Mononuclear cell (primary cell): ENCODE data around the gene RPS6KA5. TPM values are rescaled to one million over a fixed set of nuclear protein-coding genes. Genes with fewer than 3 reads are reported as not detected.
A peak's percentile ranks its signal among the peaks of the same experiment; 100 is the strongest.

Experiments
- H3K27me3 ChIP-seq: 2 replicates; pipeline ENCODE4 v1.6.0; 2011; ENCODE audit warnings: low read length, control low read depth; ENCODE audit not compliant: insufficient read depth
- H3K4me1 ChIP-seq: 2 replicates; pipeline ENCODE4 v1.5.1; 2011; ENCODE audit warnings: mild to moderate bottlenecking, low read length, control low read depth; ENCODE audit not compliant: insufficient read depth
- H3K4me3 ChIP-seq: 2 replicates; pipeline ENCODE4 v1.5.1; 2011; ENCODE audit warnings: mild to moderate bottlenecking, low read length, moderate library complexity
- H3K9me3 ChIP-seq: 2 replicates; pipeline ENCODE4 v1.5.1; 2011; ENCODE audit warnings: low read depth, mild to moderate bottlenecking, control low read depth, low read length
- total RNA-seq: library from RNA; depleted of rRNA; stranded (reverse); fragments of >200 nt; gene quantifications from one replicate; pipeline ENCODE4 v1.2.3, GENCODE V29; 2012

The RPS6KA5 gene
- total RNA-seq, 1 donor = 12.5 TPM

DNA sequence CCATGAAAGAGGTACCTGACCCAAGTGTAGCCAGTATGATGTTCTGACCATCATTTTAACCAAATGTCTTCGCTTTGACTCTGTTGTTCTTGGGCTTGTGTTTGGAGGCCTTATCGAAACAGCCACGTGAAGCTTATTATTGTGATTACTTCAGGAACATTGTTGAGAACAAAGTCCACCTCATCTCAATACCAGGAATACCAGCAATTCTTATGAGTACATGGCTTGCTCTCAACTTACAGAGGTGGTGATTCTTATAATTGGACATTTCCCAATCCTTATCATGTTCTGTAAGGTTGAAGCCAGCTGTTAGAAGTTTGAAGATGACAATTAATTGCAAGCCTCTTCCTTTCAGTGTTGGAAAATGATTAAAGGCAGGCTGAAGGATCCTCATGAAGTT is 21.8 kb upstream of the RPS6KA5 start:
- no peaks in the 10 kb centered on the region for H3K9me3 ChIP-seq
- H3K4me1 ChIP-seq = peaks cover 16% of the 10 kb centered on the region
- H3K4me3 ChIP-seq = no peak overlapping the region
- no peaks in the 10 kb centered on the region for H3K27me3 ChIP-seq

DNA sequence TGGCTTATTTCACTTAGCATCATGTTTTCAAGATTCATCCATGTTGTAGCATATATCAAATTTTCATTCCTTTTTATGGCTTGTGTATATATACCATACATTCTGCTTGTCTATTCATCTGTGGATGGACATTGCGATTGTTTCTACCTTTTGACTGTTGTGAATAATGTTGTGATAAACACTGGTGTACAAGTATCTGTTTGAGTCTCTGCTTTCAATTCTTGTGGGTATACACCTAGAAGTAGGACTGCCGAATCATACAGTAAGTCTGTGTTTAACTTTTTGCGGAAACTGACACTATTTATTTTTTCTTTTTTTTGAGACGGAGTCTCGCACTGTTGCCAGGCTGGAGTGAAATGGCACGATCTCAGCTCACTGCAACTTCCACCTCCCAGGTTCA is 19.6 kb upstream of the RPS6KA5 start:
- peaks cover 12% of the 10 kb centered on the region for H3K4me1 ChIP-seq
- H3K9me3 ChIP-seq = no peaks in the 10 kb centered on the region
- H3K27me3 ChIP-seq = no peaks in the 10 kb centered on the region
- no peak overlapping the region for H3K4me3 ChIP-seq

DNA sequence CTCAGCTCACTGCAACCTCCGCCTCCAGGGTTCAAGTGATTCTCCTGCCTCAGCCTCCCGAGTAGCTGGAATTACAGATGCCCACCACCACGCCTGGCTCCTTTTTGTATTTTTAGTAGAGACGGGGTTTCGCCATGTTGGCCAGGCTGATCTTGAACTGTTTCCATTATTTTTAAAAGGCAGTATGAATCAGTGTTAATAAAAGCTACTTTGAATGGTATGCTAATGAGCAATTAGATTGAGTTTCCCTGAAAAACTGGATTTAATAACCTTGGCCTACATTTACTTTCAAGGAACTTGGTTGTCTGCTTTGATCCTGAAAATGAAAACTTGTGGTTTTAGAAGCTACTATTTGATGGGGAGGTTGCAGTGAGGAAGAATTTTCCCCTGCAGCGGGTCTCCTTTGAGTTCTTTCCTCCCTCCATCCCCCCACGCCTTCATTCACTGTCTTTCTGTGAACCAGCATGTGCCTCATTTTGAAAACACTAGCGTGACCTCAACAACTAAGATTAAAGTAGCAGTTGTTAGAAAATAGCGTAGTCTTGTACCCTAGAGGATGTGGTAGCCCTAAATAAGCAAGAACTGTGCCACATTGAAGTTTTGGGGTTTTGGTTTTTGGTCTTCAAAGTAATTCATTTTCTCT is 17.8 kb upstream of the RPS6KA5 start:
- Histone ChIP-seq H3K4me1 (peaks cover 12% of the 10 kb centered on the region), H3K4me3 (no peak overlapping the region), H3K9me3 (no peaks in the 10 kb centered on the region), H3K27me3 (no peaks in the 10 kb centered on the region)

DNA sequence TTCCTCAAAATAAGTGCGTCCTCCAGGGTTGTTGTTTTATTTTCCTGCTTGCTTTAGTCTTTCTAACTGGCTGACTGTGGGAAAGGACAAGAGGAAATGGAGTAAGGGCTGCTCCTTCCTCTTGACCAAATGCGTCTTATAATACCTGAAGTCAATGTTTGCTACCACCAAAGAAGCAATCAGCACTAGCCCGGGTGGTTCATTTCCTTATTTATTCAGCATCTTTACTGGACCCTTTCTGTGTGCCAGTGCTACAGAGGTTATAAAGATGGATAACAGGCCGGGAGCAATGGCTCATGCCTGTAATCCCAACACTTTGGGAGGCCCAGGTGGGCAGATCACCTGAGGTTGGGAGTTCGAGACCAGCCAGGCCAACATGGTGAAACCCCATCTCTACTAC is 15.1 kb upstream of the RPS6KA5 start:
- H3K4me1 ChIP-seq = peaks cover 12% of the 10 kb centered on the region
- H3K9me3 ChIP-seq = no peaks in the 10 kb centered on the region
- no peaks in the 10 kb centered on the region for H3K27me3 ChIP-seq
- no peak overlapping the region for H3K4me3 ChIP-seq

DNA sequence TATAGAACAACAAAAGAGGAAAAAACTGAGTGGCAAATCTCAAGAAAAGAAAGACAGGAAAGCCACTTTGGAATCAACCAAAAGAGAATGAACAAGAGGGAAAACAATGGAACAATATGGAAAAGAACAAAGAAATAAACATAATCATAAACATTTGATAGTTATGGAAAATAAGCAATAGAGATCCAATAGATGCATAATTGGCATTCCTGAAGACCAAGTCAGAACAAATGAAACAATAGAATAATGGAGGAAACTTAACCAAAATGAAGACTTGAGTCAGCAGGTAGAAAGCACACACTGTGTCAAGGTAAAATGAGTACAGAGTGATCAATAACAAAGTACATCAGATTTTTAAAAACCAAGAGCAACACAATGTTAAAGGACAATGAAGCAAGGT is 10.1 kb upstream of the RPS6KA5 start:
- H3K9me3 ChIP-seq = no peaks in the 10 kb centered on the region
- peaks cover 36% of the 10 kb centered on the region for H3K4me1 ChIP-seq
- H3K4me3 ChIP-seq = no peak overlapping the region
- no peaks in the 10 kb centered on the region for H3K27me3 ChIP-seq

DNA sequence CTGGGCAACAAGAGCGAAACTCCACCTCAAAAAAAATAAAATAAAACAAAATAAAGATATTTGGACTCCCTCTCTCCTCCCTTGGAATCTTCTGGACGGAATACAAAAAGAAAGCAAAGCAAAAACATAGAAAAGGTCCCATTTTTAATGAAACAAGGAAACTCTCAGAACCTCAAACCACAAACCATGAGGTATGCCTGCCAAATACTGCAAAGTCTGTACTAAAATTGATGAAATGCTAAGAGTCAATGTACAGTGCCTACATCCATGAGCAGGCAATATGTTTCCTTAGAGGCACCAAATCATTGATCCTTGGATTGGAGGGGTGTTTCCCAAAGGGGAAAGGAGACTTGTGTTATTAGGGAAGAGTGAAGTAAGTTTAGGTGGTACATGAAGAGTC is 8.2 kb upstream of the RPS6KA5 start:
- Histone ChIP-seq H3K27me3 (no peaks in the 10 kb centered on the region), H3K9me3 (no peaks in the 10 kb centered on the region), H3K4me1 (peaks cover 49% of the 10 kb centered on the region), H3K4me3 (no peak overlapping the region)

DNA sequence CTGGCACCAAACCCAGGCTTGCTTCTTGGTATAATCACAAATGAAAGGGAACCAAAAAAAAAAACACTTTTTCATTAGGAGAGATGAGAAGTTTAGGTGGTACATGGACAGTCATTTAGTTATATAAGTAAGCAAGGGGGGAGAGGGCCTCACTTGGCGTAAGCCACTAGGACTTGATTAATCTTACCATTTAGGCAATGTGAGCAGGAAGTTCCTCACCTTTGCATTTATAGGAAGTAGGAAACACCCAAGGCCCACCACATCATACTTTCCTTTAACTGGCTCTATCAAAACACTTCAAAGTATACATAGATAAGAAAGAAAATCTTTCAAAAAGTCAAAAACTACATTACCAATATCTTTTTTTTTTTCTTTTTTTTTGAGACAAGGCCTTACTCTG is 6.7 kb upstream of the RPS6KA5 start:
- peaks cover 63% of the 10 kb centered on the region for H3K4me1 ChIP-seq
- no peak overlapping the region for H3K4me3 ChIP-seq
- no peaks in the 10 kb centered on the region for H3K27me3 ChIP-seq
- H3K9me3 ChIP-seq = no peaks in the 10 kb centered on the region

DNA sequence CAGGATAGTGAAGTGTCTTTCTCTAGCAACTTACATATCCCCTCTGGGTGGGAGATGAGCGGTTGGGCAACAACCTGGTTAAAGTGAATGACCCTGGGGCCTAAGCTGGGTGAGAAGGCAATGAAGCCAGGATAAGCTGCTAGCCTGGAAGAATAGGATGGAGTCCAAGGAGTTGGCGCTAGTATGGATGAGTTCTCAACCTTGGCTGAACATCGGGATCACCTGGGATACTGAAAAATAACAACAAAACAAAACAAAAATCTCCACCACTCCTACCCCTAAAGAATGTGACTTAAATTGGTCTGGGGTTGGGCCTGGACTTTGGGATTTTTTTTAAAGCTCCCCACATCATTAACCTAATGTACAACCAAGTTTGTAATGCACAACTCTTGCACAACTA is 4.8 kb upstream of the RPS6KA5 start:
- Histone ChIP-seq H3K9me3 (no peaks in the 10 kb centered on the region), H3K4me1 (peaks cover 74% of the 10 kb centered on the region)

DNA sequence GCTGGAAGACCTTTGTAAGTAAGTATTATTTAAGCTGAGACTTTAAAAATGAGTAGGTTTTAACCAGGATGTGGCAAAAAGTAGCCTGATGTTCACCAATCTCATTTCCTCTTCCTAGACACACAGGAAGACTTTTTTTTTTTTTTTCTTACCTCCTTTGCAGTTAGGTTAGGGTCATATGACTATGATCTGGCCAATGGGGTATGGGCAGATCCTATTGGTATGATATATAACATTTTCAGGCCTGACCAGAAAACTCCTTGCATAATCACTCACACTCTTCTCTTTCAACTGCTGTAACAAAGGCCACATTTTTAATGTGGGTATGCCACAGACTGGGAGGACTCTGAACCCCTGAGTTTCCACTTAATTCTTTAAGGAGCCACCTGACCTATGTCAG is 2.7 kb upstream of the RPS6KA5 start:
- H3K27me3 ChIP-seq = no peaks in the 10 kb centered on the region
- no peaks in the 10 kb centered on the region for H3K9me3 ChIP-seq
- peaks cover 74% of the 10 kb centered on the region for H3K4me1 ChIP-seq
- H3K4me3 ChIP-seq = no peak overlapping the region

More for the DNA sequence above, 4.8 kb upstream of the RPS6KA5 start:
- Histone ChIP-seq H3K4me3 (no peak overlapping the region), H3K27me3 (no peaks in the 10 kb centered on the region)

DNA sequence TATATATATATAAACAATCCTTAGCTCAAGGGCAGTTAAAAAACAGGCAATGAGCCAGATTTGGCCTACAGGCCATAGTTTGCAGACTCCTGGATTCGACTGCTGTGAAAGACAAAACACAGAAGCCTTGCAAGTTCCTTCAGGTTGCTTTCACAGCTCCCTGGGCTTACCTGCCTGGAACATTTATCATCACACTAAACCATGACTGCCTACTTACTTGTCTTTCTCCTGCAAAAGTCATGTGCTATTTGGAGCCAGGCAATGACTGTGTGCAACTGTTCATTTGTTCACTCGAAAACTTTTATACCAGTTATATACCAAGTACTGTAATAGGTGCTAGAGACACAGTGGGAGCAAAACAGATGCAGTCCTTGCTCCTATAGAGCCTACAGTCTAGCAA is 2.2 kb upstream of the RPS6KA5 start:
- Histone ChIP-seq H3K4me1 (peaks cover 70% of the 10 kb centered on the region), H3K27me3 (no peaks in the 10 kb centered on the region), H3K4me3 (no peak overlapping the region), H3K9me3 (no peaks in the 10 kb centered on the region)

DNA sequence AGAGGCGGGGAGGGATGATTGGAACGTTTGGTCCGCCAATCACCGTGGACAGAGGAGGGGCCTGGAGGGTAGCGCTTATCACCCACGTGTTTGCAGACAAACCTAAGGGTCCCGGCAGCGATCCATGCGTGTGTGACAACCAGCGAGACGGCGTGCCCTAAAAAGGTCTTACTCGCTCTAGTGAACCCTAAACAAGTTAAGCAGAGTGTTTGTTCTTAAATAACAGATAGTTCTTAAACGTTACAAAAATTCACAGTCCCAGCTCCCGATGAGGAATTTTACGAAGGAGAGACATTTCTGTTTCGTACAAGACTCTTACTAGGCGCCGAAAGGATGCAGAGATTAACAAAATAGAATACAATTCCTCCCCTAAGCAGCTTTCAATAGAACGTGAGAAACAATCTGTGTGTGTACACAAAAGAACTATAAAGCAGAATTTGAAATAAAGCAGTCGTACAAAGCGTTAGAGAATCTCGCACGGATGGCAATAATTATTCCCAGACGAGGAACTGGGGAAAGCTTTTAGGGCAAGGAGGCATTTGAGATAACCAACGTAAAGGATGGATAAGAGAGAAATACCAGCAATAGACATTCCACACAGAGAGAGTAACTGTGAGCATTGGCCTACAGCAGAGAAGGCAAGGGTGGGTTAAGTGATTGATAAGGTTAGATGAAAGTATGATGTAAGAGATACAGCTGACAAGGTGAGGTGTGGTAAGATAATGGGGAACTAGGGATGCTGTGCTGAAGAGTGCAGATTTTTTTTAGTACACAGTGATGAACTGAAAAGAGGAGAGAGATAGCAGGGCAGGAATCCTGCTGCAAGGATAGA is 831 bp upstream of the RPS6KA5 start:
- Histone ChIP-seq H3K9me3 (no peaks in the 10 kb centered on the region), H3K4me3 (peak overlapping the region; percentile 85), H3K4me1 (peaks cover 58% of the 10 kb centered on the region), H3K27me3 (no peaks in the 10 kb centered on the region)

DNA sequence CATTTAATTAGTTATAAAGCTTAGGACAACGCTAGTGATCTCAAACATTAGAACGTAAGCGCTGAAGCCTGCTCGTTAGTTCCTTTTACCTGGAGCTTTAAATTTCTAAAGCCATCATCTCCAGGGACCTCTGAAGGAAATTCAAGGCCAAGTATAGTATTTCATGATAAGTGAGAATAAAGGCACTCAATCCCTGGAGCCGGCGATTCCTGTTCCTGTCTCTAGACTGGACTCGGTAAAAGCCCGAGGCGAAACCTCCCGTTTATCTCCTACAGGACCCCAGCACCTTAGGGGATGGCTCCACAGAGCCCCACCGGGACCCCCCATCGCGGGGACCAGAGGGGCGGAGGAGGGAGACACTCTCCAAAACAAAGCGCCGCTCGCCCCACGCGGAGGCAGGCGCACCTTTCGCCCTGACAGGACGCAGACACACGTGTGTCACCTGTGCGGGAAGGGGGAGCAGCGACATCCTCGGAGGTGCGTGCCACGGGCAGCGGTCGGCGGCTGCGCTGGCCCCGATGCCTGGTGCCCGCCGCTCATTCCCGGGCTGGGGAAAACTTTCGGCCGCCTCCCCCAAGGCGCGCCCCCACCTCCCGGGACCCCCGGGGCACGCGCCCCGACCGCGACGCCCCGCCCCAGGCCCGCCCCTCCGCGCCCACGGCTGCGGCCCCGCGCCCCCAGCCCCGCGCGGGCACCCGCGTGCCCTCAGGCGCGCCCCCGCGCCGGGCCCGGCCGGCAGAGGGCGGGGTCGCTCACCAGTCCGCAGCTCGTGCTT is 678 bp downstream of the RPS6KA5 start:
- H3K9me3 ChIP-seq = no peaks in the 10 kb centered on the region
- no peaks in the 10 kb centered on the region for H3K27me3 ChIP-seq
- peak overlapping the region; percentile 85 for H3K4me3 ChIP-seq
- H3K4me1 ChIP-seq = peaks cover 45% of the 10 kb centered on the region

DNA sequence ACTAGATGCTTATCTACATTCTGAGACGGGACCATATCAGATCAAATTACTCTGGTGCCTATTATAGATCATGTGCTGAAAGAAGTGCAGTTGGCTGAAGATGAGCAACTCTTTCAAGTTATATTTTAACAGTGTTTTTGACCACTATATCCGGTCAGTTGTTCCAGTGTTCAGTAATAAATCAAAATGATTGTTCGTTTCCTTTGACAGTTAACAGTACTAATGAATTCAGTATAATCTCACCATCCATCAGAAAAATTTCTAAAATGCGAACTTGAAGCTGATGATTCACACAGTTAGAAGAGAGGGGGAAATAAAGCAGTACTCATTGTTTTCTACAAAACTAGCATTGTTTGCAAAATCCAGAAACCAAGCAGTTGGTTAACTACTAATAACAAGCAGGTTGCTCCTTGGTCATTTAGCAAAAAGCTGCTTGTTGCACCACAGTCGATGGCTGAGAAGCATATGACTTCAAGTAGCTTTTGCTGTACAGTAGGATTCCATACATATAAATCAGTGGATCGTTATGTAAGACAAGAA is 2.3 kb downstream of the RPS6KA5 start:
- H3K4me1 ChIP-seq = peaks cover 32% of the 10 kb centered on the region
- no peaks in the 10 kb centered on the region for H3K9me3 ChIP-seq
- H3K27me3 ChIP-seq = no peaks in the 10 kb centered on the region
- no peak overlapping the region for H3K4me3 ChIP-seq

DNA sequence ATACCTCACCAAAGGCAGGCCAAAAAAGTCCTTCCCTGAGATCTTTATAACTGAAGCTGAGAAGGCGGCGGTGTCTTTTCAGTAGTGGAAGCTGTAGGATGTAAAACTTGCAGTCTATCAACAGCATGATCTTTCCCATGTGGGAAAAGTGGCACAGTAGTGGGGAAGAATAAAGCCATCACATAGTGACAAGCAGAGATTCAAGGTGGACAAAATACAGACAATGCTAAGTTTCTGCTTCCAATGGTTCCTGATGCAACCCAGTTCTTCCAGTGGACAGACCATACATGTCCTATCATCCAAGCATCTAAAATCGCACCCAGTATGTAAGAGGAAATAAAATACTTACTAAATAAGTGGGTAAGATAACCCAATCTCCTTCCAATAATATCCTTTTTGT is 4.1 kb downstream of the RPS6KA5 start:
- Histone ChIP-seq H3K9me3 (no peaks in the 10 kb centered on the region), H3K4me3 (no peak overlapping the region)

DNA sequence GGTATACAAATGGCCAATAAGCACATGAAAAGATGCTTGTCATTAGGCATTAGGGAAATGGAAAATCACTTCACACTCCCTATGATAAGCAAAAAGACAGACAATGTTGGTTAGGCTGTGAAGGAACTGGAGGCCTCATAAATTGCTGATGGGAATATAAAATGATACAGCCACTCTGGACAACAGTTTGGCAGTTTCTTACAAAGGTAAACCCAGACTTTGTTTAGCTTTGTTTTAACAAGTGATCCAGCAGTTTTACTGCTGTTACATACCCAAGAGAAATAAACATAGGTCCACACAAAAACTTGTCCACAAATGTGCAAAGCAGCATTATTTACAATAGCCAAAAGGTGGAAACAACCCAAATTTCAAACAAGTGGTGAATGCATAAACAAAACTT is 5.4 kb downstream of the RPS6KA5 start:
- H3K4me3 ChIP-seq = no peak overlapping the region
- no peaks in the 10 kb centered on the region for H3K27me3 ChIP-seq
- H3K4me1 ChIP-seq = peaks cover 13% of the 10 kb centered on the region
- H3K9me3 ChIP-seq = no peaks in the 10 kb centered on the region

More for the DNA sequence above, 4.1 kb downstream of the RPS6KA5 start:
- peaks cover 16% of the 10 kb centered on the region for H3K4me1 ChIP-seq
- H3K27me3 ChIP-seq = no peaks in the 10 kb centered on the region
